Kidney glomerular epithelial cell (primary cell): ENCODE data around the gene MAB21L4.

Source experiments
- DNase-seq: peaks from one replicate; lab custom pipeline; 2025; lab: John Stamatoyannopoulos, UW

Gene MAB21L4

GRCh38 chr2:240895656-240896388 is at the start of gene MAB21L4:
Gene MAB21L4, minus strand, starts transcription at chr2:240896156. Its CDS starts 159 bp downstream, at chr2:240895997.
- DNase-seq: no peak

- DNase-seq: no peak
These were observed 40.1 kb upstream of the MAB21L4 start for GRCh38 chr2:240936106-240936505.

DNA sequence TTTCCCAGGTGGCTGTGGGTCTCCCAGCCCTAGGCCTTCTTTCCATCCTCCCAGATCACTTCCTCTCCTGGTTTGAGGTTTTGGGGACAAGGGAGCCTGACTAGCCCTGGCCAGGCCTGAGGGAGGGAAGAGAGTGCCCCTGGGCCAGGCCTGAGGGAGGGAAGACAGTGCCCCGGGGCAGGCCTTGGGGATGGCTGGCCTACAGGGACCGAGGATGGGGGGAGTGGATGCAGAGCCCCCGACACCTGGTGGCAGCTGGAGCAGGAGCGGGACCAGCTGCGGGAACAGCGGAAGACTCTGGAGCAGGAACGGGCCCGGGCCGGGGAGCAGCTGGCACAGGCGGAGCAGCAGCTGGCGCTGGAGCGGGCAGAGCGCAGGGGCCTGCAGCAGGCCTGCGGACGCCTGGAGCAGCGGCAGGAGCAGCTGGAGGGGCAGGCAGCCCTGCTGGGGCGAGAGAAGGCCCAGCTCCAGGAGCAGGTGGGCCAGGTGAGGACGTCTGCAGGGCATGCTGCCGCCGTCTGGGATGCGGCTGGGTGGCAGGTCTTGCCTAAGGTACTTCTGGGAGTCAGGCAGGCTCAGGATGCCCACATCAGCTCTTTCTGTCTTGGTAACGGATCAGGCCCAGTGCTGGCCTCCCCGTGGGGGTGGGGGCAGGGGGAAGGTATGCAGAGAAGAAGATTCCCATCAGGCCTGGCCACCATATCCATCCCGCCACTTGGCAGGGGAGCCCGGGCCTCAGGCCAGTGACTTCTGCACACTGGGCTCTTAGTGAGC is 39.3 kb upstream of the MAB21L4 start:
- no peak for DNase-seq

GRCh38 chr2:240934701-240935102 is 38.7 kb upstream of the MAB21L4 start:
- no peak for DNase-seq

GRCh38 chr2:240933966-240934700 is 38.2 kb upstream of the MAB21L4 start:
- no peak for DNase-seq

DNA sequence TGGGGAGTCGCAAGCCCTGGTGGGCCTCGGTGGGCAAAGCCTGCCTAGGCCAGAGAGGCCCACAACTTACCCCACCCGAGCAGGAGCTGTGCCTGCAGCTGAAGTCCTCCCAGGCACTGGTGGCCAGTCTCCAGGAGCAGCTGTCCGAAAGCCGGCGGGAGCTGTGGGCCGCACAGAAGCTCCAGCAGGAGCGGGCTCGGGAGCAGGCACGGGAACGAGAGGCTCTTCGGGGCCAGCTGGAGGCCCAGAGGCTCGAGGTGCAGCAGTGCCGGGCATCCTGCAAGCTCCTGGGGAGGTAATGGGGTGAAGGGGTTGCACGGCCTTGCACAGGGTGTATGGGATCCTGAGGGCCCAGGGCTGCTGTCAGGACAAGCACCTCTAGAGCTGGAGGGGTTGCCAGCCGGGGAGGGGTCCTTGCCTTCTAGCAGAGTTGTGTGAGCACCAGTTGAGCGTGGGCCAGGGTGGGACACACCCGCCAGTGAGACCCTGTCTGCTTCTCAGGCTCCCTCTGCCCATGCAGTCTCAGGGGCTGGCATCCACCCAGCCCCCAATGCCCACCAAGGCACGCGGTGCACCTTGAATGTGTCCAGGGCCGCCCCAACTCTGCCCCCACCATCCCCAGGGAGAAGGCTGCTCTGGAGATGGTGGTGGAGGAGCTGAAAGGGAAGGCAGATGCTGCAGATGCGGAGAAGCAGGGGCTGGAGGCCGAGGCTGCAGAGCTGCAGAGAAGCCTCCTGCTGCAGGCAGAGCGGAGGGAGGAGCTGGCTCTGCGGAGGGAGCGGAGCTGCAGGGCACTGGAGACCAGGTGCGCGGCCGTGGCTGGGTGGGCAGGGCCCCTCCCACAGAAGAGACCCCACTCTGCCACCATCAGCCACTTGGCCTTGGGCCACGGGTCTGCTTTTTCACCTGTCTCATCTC is 37.4 kb upstream of the MAB21L4 start:
- DNase-seq: no peak

DNA sequence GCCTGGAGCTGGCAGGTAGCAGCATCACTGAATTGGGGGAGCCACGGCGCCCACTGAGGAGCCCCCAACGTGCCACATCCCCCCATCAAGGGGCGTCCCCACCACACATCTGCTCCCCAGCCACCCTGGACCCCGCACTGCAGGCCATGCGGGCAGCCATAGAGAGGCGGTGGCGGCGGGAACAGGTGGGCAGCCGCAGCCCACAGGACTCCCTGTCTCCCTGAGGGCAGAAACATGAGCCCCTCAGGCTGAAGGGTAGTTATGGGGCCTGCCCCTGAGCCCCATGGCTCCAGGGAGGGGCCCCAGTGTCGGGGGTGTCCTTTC is 36.7 kb upstream of the MAB21L4 start:
- DNase-seq: no peak

- DNase-seq: no peak
These were observed 36.2 kb upstream of the MAB21L4 start for GRCh38 chr2:240932001-240932723.

DNA sequence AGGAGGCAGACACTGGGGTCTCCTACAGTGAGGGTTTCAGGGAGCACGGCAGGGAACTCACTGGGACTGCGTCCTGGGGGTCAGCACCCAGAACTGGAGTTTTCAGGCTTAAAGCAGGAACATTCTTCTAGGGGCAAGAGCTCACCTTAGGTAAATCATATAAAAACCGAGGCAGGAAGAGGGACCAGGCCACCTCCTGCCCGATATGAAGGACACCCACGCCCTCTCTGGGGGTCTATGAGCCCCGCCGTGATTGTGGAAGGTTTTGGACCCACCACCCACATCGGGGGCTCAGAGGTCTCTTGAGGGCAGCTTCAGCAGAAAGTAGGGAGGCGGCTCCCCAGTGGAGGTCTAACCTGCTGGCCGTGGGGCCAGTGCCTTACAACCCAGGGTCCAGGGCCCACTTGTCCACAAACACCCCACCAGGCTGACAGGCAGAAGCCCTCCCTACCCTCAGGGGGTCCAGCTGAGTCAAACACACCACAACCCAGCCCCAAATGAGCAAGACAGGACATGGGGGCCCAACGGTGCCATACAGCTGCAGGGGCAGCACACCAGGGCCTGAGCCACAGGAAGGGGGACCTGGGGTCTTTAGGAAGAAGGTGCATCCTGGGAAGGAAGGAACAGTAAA is 35.5 kb upstream of the MAB21L4 start:
- DNase-seq: no peak

DNA sequence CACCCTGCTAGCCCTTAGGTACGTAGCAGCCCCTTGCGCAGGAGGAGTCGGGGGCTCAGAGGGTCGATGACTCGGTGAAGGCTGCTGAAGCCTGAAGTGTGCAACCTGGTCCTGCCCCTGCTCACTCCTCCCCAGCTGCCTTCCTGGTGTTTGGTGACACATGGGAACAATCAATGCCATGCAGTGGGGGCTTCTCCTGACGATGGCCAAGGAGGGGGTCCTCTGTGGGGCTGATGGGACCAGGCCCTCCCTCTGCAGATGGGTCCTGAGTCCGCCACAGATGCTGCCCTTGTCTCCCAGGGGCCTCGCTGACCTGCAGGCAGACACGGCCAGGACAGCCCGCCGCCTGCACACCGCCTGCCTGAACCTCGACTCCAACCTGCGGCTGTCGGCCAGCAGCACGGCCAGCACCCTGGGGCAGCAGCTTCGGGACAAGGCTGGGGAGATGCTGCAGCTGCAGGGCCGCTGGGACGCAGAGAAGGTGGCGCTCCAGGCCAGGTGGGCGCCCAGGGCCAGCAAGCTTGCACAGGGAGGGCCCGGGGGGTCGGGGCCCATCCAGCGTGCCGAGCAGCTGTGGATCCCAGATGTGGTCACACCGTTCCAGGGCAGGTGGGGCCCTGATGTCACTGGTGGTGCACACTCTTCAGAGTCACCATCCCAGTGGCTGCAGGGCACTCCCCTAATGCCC is 34.8 kb upstream of the MAB21L4 start:
- no peak for DNase-seq

- no peak for DNase-seq
These were observed 34.2 kb upstream of the MAB21L4 start for GRCh38 chr2:240930096-240930630.

GRCh38 chr2:240929364-240930095 is 33.6 kb upstream of the MAB21L4 start:
- no peak for DNase-seq

- no peak for DNase-seq
These were observed 32.8 kb upstream of the MAB21L4 start for GRCh38 chr2:240928476-240929363.

GRCh38 chr2:240927390-240927781 is 31.4 kb upstream of the MAB21L4 start:
- no peak for DNase-seq

DNA sequence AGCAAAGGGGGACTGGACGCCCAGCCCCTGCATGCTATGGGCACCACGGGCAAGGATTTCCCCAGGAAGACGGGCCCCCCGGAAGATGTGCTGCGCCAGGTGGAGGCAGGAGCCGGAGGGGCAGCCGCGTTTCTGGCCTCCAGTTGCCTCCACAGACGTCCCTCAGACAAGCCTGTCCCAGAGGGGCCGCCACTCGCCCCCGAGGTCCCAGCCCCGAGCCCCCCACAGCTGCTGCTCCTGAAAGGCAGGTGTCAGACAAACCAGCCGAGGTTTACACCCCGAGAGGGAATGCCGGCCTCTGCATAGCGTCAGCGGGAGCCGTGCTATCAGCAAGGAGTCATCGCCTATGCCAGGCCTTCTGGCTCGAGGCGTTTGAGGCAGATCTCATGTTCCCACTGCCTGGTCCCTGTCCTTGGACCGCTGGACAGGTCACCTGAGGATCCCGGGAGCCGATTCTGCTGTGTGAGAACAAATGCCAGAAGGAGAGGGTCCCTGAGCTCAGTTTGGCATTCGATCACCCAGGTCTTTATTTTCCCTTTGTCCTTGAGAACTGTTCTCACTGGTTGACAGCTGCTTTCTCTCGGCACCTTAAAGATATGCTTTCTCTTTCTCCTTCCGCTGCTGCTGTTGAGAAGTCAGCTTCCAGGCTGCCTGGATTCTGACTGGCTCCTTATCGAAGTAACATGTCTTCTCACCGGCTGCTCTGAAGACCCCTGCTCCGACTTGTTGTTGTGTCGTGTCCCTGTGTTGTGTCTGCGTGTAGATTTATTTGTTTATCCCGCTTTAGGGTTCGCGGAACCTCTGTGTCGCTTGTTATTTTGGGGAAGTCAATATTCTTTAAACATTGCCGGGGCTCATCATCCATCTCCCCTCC is 30.8 kb upstream of the MAB21L4 start:
- no peak for DNase-seq

DNA sequence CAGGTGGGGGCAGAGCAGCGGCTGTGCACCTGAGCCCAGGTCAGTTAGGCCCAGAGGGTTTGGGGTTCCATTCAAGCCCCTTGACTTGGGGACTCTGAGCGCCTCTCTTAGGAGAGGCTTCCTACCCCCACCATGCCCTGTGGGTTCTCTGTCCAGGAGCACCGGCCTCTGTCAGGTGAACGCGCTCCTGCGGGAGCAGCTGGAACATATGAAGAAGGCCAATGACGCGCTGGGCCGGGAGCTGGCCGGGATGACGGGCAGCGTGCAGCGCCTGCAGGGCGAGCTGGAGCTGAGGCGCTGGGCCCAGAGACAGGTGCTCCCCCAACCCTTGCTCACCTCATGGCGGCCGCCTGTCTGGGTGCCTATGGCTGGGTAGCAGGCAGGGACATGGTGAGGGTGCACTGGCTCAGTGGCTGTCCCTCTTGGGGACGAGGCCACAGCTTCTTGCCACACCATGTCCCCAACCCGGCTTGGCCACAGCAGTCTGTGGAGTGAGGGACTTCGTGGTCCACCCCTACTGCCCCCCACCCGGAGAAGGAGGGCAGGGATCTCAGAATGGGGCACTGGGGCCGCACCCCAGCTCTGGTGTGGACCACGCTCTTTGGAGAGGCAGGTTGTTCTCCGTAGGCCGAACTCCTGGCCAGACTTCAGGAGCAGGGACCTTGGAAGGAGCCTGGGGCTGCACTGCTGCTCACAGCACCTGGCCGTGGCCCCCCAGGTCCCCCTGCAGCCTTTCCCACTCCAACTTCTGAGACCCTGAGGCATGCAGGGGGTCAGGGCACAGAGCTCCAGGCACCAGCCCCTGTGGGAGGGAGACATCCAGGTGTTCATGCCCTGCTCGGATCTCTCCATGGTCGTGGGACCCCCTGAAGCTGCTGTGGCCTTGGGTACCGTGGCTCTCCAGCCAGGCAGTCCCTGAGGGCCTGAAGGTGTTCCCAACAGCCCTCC is 29.9 kb upstream of the MAB21L4 start:
- DNase-seq: no peak
